ENCODE data around the gene PTPRU. TPM values are rescaled to one million over a fixed set of nuclear protein-coding genes. Genes with fewer than 3 reads are reported as not detected.

Gene PTPRU
- total RNA-seq, 2 donors from 2014 or later, result 24.1 to 40.2 TPM

- H3K36me3 ChIP-seq (replicated peaks in 1 of 2; ENCODE audit: insufficient read depth in 1 of 2, low read depth in 2 of 2), result no peaks in the 10 kb centered on the region
- H3K9me3 ChIP-seq, result no peaks in the 10 kb centered on the region
- no peak overlapping the region for H3K4me3 ChIP-seq
- no peaks in the 10 kb centered on the region for H3K27me3 ChIP-seq
- H3K27ac ChIP-seq, result no peak overlapping the region
- WGBS, 2 donors, result 85 to 86% methylated on average over 3 to 4 of the region's 4 CpGs
- H3K4me1 ChIP-seq, result no peaks in the 10 kb centered on the region
- no peak for DNase-seq
- TF ChIP-seq, protein P1, sequence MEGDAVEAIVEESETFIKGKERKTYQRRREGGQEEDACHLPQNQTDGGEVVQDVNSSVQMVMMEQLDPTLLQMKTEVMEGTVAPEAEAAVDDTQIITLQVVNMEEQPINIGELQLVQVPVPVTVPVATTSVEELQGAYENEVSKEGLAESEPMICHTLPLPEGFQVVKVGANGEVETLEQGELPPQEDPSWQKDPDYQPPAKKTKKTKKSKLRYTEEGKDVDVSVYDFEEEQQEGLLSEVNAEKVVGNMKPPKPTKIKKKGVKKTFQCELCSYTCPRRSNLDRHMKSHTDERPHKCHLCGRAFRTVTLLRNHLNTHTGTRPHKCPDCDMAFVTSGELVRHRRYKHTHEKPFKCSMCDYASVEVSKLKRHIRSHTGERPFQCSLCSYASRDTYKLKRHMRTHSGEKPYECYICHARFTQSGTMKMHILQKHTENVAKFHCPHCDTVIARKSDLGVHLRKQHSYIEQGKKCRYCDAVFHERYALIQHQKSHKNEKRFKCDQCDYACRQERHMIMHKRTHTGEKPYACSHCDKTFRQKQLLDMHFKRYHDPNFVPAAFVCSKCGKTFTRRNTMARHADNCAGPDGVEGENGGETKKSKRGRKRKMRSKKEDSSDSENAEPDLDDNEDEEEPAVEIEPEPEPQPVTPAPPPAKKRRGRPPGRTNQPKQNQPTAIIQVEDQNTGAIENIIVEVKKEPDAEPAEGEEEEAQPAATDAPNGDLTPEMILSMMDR (IDR thresholded peaks at IDR 0.05), result no peak
- no peak for TF ChIP-seq POLR2A (IDR thresholded peaks at IDR 0.05)
- intact Hi-C loops (cut with DNase I), result no loop called here
- ATAC-seq, result no peak
Measured at GRCh38 chr1:29286194-29286767, 50.0 kb downstream of the PTPRU start.

GRCh38 chr1:29289493-29289892, 53.2 kb downstream of the PTPRU start:
- Histone ChIP-seq H3K4me3 (no peak overlapping the region), H3K27ac (no peak overlapping the region), H3K4me1 (no peaks in the 10 kb centered on the region), H3K9me3 (no peaks in the 10 kb centered on the region), H3K36me3 (replicated peaks in 1 of 2; ENCODE audit: insufficient read depth in 1 of 2, low read depth in 2 of 2) (no peaks in the 10 kb centered on the region), H3K27me3 (no peaks in the 10 kb centered on the region)
- WGBS, 2 donors, result 89 to 97% methylated on average over 11 of the region's 11 CpGs
- ATAC-seq (no peak), DNase-seq (no peak)
- no peak for TF ChIP-seq POLR2A (IDR thresholded peaks at IDR 0.05)
- TF ChIP-seq, protein P1 (IDR thresholded peaks at IDR 0.05), result no peak
- intact Hi-C loops (cut with DNase I), result no loop called here

GRCh38 chr1:29290414-29290985, 54.2 kb downstream of the PTPRU start:
- Histone ChIP-seq H3K4me3 (no peak overlapping the region), H3K27ac (no peak overlapping the region), H3K9me3 (no peaks in the 10 kb centered on the region), H3K4me1 (no peaks in the 10 kb centered on the region), H3K36me3 (replicated peaks in 1 of 2; ENCODE audit: insufficient read depth in 1 of 2, low read depth in 2 of 2) (no peaks in the 10 kb centered on the region), H3K27me3 (no peaks in the 10 kb centered on the region)
- ATAC-seq, result no peak
- intact Hi-C loops (cut with DNase I), result no loop called here
- TF ChIP-seq, protein P1 (IDR thresholded peaks at IDR 0.05), result no peak
- no peak for TF ChIP-seq POLR2A (IDR thresholded peaks at IDR 0.05)
- no peak for DNase-seq
- 84 to 91% methylated on average over 12 of the region's 12 CpGs for WGBS, 2 donors

DNA sequence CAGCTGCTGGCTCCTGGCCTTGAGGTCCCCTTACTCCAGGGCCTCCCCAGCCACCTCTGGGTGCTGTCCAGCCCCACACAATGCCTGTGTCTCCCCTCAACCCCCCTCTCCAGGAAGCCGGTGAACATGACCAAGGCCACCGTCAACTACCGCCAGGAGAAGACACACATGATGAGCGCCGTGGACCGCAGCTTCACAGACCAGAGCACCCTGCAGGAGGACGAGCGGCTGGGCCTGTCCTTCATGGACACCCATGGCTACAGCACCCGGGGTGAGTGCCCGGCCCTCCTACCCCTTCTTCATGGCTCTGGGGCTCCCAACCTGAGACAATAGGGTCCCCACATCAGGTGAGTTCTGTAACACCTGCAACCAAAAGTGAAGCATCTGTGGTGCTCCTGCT, 55.4 kb downstream of the PTPRU start:
- Histone ChIP-seq H3K36me3 (replicated peaks in 1 of 2; ENCODE audit: insufficient read depth in 1 of 2, low read depth in 2 of 2) (no peaks in the 10 kb centered on the region), H3K9me3 (no peaks in the 10 kb centered on the region), H3K27ac (no peak overlapping the region), H3K4me1 (no peaks in the 10 kb centered on the region), H3K4me3 (no peak overlapping the region), H3K27me3 (no peaks in the 10 kb centered on the region)
- intact Hi-C loops (cut with DNase I), result no loop called here
- TF ChIP-seq, protein P1 (IDR thresholded peaks at IDR 0.05), result no peak
- no peak for TF ChIP-seq POLR2A (IDR thresholded peaks at IDR 0.05)
- DNase-seq, result no peak
- ATAC-seq, result no peak
- WGBS, 2 donors, result 98 to 100% methylated on average over 2 to 8 of the region's 10 CpGs

DNA sequence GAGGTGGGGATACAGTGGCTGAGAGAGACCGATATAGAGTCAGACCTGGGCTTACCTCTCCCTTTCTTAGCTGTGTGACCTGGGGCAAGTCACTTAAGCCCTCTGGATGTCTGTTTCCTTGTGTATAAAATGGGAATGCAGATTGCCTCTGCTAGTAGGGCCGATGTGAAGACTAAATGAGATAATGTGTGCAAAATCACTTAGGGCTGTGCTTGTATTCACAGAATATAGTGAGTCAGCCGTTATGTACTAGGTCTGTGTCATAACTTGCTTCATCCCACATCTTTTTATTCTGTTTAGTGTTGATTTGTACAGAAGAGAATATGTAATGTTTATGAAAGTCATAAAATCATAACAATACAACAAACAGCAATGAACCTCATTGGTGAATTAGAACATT, 56.0 kb downstream of the PTPRU start:
- H3K4me3 ChIP-seq, result no peak overlapping the region
- DNase-seq (no peak), ATAC-seq (no peak)
- no peaks in the 10 kb centered on the region for H3K9me3 ChIP-seq
- intact Hi-C loops (cut with DNase I), result no loop called here
- WGBS, 2 donors, result 92 to 94% methylated on average over 3 of the region's 3 CpGs
- H3K4me1 ChIP-seq, result no peaks in the 10 kb centered on the region
- no peak for TF ChIP-seq POLR2A (IDR thresholded peaks at IDR 0.05)
- no peaks in the 10 kb centered on the region for H3K36me3 ChIP-seq (replicated peaks in 1 of 2; ENCODE audit: insufficient read depth in 1 of 2, low read depth in 2 of 2)
- H3K27me3 ChIP-seq, result no peaks in the 10 kb centered on the region
- H3K27ac ChIP-seq, result no peak overlapping the region
